ENCODE measurements around the gene TMOD4. TPM values are rescaled to one million over a fixed set of nuclear protein-coding genes. Genes with fewer than 3 reads are reported as not detected.

The TMOD4 gene
- total RNA-seq, 2 donors from 2014 or later: 3.0 TPM; not detected in 1

- Histone ChIP-seq H3K9me3 (no peaks in the 10 kb centered on the region), H3K36me3 (replicated peaks in 1 of 2; ENCODE audit: insufficient read depth in 1 of 2, low read depth in 2 of 2) (no peaks in the 10 kb centered on the region), H3K4me1 (peaks cover 21% of the 10 kb centered on the region), H3K4me3 (no peak overlapping the region), H3K27me3 (no peaks in the 10 kb centered on the region), H3K27ac (no peak overlapping the region)
- intact Hi-C loops (cut with DNase I): no loop called here
- TF ChIP-seq POLR2A (IDR thresholded peaks at IDR 0.05) (no peak), CTCF (IDR thresholded peaks at IDR 0.05) (no peak)
- WGBS, 2 donors: 61 to 95% methylated on average over 3 to 7 of the region's 7 CpGs
- DNase-seq (no peak), ATAC-seq (no peak)
Measured at GRCh38 chr1:151144474-151145303, 31.1 kb downstream of the TMOD4 start.

- Histone ChIP-seq H3K4me3 (no peak overlapping the region), H3K36me3 (replicated peaks in 1 of 2; ENCODE audit: insufficient read depth in 1 of 2, low read depth in 2 of 2) (no peaks in the 10 kb centered on the region), H3K27me3 (no peaks in the 10 kb centered on the region), H3K27ac (no peak overlapping the region), H3K9me3 (no peaks in the 10 kb centered on the region), H3K4me1 (peaks cover 21% of the 10 kb centered on the region)
- WGBS, 2 donors: 59 to 82% methylated on average over 5 of the region's 5 CpGs
- TF ChIP-seq CTCF (IDR thresholded peaks at IDR 0.05): no peak
- TF ChIP-seq POLR2A (IDR thresholded peaks at IDR 0.05): no peak
- DNase-seq (no peak), ATAC-seq (no peak)
- intact Hi-C loops (cut with DNase I): no loop called here
Measured at GRCh38 chr1:151143986-151144385, 31.8 kb downstream of the TMOD4 start.

DNA sequence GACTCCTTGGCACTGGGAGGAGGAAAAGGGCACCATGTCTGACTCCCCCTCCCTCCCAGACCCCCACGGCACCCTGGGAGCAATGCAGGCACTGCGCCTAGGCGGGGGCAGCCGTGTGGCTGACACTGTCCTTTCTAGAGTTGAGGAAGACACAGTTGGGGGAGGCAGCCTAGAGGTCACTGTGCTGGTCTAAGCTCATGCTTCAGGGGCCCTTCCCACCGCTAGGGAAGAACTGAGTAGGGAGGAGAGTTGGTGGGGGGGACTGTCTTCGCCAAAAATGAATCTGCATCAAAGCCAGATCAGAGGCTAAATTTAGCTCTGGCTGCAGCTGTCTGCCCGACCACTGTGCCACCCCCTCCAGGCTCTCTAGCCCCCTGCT lies 32.7 kb downstream of the TMOD4 start:
- ATAC-seq: no peak
- Histone ChIP-seq H3K27me3 (no peaks in the 10 kb centered on the region), H3K9me3 (no peaks in the 10 kb centered on the region), H3K4me1 (peaks cover 21% of the 10 kb centered on the region), H3K36me3 (replicated peaks in 1 of 2; ENCODE audit: insufficient read depth in 1 of 2, low read depth in 2 of 2) (no peaks in the 10 kb centered on the region), H3K4me3 (no peak overlapping the region), H3K27ac (no peak overlapping the region)
- no peak for TF ChIP-seq POLR2A (IDR thresholded peaks at IDR 0.05)
- TF ChIP-seq CTCF (IDR thresholded peaks at IDR 0.05): no peak
- no peak for DNase-seq
- intact Hi-C loops (cut with DNase I): no loop called here
- 75 to 85% methylated on average over 6 to 7 of the region's 7 CpGs for WGBS, 2 donors

DNA sequence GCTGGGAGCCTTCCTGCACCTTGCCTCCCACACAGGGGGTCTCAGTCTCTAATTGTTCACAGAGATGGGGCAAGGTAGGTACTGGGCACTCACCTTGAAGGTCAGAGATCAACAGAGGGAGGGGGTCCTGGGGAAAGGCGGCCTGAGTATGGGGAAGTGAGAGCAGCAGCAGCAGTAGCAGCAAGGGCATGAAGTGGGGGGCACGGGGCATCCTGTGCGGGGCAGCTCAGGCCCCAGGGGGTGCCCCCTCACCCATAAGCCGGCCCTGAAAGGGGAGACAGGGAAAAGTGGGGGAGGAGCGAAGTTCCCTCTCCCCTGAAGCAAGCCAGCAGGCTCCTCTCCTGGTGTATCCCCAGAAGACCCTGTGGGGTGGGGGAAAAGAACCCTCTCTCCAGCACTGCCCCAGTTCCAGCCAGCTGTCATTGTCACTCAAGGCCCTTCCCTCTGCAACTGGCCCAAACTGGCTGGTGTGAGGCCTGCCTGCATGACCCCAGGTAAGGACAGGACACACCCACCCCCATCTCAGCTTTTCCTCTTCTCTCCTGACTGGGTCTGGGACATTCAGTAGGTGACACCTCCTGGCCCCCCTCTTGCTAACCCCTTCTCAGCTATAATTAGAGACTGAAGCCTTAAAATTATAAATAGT lies 33.2 kb downstream of the TMOD4 start:
- no peak overlapping the region for H3K27ac ChIP-seq
- no peaks in the 10 kb centered on the region for H3K27me3 ChIP-seq
- H3K4me1 ChIP-seq: peaks cover 21% of the 10 kb centered on the region
- H3K36me3 ChIP-seq (replicated peaks in 1 of 2; ENCODE audit: insufficient read depth in 1 of 2, low read depth in 2 of 2): no peaks in the 10 kb centered on the region
- no peak overlapping the region for H3K4me3 ChIP-seq
- TF ChIP-seq CTCF (IDR thresholded peaks at IDR 0.05): no peak
- no peak for TF ChIP-seq POLR2A (IDR thresholded peaks at IDR 0.05)
- DNase-seq (no peak), ATAC-seq (no peak)
- 45 to 73% methylated on average over 2 to 5 of the region's 5 CpGs for WGBS, 2 donors
- H3K9me3 ChIP-seq: no peaks in the 10 kb centered on the region
- intact Hi-C loops (cut with DNase I): no loop called here

All from body of pancreas (tissue), 4 donors.